ENCODE measurements around the gene FAM110A. TPM values are rescaled to one million over a fixed set of nuclear protein-coding genes. Genes with fewer than 3 reads are reported as not detected.
A peak's percentile ranks its signal among the peaks of the same experiment; 100 is the strongest.

The FAM110A gene
- total and polyA plus RNA-seq, 4 donors = 2.9 to 7.0 (median 3.3) TPM

DNA sequence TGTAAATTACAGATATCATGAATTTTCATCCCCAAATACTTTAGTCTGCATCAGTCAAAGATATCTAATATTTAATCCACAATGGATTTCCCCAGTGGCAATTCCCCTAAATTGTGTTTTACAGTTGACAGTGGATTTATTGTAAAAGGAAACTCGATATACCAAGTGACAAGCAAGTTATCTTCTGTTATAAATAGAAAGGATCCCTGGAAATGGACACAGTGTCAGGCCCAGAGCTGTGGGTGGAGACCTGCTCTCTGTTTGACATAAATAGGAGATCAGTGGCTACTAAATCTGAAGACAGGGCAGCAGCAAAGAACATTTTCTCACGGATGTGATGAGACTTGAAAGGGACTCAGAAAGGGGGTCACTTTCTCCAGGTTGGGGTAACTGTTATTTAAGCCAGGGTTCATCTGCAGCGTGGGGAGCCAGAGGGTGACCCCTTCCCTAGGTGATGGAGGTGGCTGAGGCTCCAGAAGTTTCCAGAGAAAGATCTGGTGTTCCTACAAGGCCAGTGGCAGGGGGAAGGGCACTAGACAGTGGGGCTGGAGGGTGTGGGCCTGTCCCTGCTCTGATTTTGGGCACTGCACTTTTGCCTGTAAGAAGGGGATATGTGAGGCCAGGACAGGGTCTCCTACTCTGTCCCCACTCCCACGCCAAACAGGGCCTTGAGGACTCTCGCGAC, 12.3 kb upstream of the FAM110A start:
- ATAC-seq (ENCODE audit: low FRiP score) = no peak
- Histone ChIP-seq H3K27ac (ENCODE audit: low read depth in 1 of 2, low read length in 2 of 2) (no peak overlapping the region), H3K36me3 (ENCODE audit: control insufficient read depth in 1 of 2, insufficient read depth in 2 of 2, low read length in 1 of 2) (no peaks in the 10 kb centered on the region), H3K4me1 (ENCODE audit: control insufficient read depth in 1 of 2, insufficient read depth in 2 of 2, low read length in 2 of 2) (no peaks in the 10 kb centered on the region), H3K4me3 (ENCODE audit: low read length in 2 of 2) (no peak overlapping the region), H3K27me3 (ENCODE audit: control insufficient read depth in 1 of 2, insufficient read depth in 2 of 2, low read length in 1 of 2) (no peaks in the 10 kb centered on the region), H3K9me3 (ENCODE audit: control insufficient read depth, low read length) (no peaks in the 10 kb centered on the region)
- no peak for DNase-seq
- 56 to 66% methylated on average over 6 of the region's 6 CpGs for WGBS, 2 donors
- intact Hi-C loops (cut with DNase I) = loop anchor here in 1 of 2 donors (10.0 kb wide), 1 partner anchor 166 kb away; the partner anchor contains the start of gene SRXN1

DNA sequence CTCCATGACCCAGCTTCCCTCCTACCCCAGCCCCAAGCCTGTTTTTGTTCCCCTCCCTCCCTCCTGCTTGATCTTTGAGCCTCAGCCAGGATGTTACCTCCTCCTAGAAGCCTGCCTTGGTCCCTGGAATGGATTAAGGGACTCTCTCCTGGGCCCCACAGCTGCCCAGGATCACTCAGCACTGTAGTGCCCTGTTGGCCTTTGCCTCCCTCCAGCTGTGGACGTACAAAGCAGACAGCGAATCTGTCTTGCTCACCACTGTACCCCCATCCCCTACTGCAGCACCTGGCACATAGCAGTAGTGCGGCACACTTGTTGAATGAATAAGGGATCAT, 11.8 kb upstream of the FAM110A start:
- no peak for DNase-seq
- Histone ChIP-seq H3K27ac (ENCODE audit: low read depth in 1 of 2, low read length in 2 of 2) (no peak overlapping the region), H3K9me3 (ENCODE audit: control insufficient read depth, low read length) (no peaks in the 10 kb centered on the region), H3K4me3 (ENCODE audit: low read length in 2 of 2) (no peak overlapping the region), H3K36me3 (ENCODE audit: control insufficient read depth in 1 of 2, insufficient read depth in 2 of 2, low read length in 1 of 2) (no peaks in the 10 kb centered on the region), H3K4me1 (ENCODE audit: control insufficient read depth in 1 of 2, insufficient read depth in 2 of 2, low read length in 2 of 2) (no peaks in the 10 kb centered on the region), H3K27me3 (ENCODE audit: control insufficient read depth in 1 of 2, insufficient read depth in 2 of 2, low read length in 1 of 2) (no peaks in the 10 kb centered on the region)
- intact Hi-C loops (cut with DNase I) = loop anchor here in 1 of 2 donors (10.0 kb wide), 1 partner anchor 167 kb away; the partner anchor contains the start of gene SRXN1
- no peak for ATAC-seq (ENCODE audit: low FRiP score)
- 85 to 88% methylated on average over 3 of the region's 3 CpGs for WGBS, 2 donors

DNA sequence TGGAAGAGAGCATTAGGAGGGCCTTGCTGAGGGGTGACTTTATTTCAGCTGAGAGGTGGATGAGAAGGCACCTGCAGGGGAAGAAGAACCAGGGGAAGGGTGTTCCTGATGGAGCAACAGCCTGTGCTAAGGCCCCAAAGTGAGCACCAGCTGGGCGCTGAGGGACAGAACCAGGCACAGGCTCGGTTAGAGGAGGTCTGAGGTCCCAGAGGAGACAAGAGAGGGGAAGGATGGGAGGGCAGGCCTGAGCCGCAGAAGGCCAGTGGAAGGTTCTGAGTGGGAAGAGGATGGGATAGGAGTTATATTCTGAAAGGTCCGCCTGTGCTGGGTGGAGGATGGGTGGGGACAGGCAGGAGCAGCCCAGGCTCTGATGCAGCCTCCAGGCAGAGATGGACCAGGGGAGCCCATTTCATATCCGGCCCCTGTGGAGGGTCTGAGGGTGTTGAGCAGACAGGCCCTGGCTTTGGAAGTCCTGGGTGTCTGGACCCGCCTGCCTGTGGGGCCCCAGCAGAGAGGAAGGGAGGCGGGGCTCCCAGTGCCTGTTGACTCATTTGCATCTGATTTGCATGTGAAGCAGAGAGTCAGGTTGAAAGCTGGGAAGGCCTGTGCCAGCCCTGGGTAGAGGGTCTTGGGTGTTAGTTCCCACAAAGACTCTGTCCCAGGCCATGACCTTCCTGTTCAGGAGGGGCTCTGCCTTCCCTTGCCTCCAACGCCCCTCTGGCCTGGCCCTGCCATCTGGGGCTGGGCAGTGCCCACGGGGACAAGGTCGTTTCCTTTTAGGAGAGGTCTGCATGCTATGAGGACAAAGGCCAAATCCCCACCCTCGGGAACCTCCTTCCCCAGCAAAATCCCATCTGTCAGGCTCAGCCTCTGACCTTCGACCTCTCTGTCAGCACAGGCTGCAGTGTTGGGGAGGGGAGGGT, 10.6 kb upstream of the FAM110A start:
- no peaks in the 10 kb centered on the region for H3K9me3 ChIP-seq (ENCODE audit: control insufficient read depth, low read length)
- intact Hi-C loops (cut with DNase I) = loop anchor here in 1 of 2 donors (10.0 kb wide), 1 partner anchor 168 kb away; the partner anchor contains the start of gene SRXN1
- no peaks in the 10 kb centered on the region for H3K4me1 ChIP-seq (ENCODE audit: control insufficient read depth in 1 of 2, insufficient read depth in 2 of 2, low read length in 2 of 2)
- no peaks in the 10 kb centered on the region for H3K36me3 ChIP-seq (ENCODE audit: control insufficient read depth in 1 of 2, insufficient read depth in 2 of 2, low read length in 1 of 2)
- ATAC-seq (ENCODE audit: low FRiP score) (no peak), DNase-seq (no peak)
- H3K4me3 ChIP-seq (ENCODE audit: low read length in 2 of 2) = no peak overlapping the region
- no peaks in the 10 kb centered on the region for H3K27me3 ChIP-seq (ENCODE audit: control insufficient read depth in 1 of 2, insufficient read depth in 2 of 2, low read length in 1 of 2)
- WGBS, 2 donors = 77 to 84% methylated on average over 12 of the region's 12 CpGs
- no peak overlapping the region for H3K27ac ChIP-seq (ENCODE audit: low read depth in 1 of 2, low read length in 2 of 2)

GRCh38 chr20:823574-823902, 10.0 kb upstream of the FAM110A start:
- no peaks in the 10 kb centered on the region for H3K27me3 ChIP-seq (ENCODE audit: control insufficient read depth in 1 of 2, insufficient read depth in 2 of 2, low read length in 1 of 2)
- DNase-seq (no peak), ATAC-seq (ENCODE audit: low FRiP score) (no peak)
- intact Hi-C loops (cut with DNase I) = loop anchor here in 1 of 2 donors (10.0 kb wide), 1 partner anchor 169 kb away; the partner anchor contains the start of gene SRXN1
- no peaks in the 10 kb centered on the region for H3K36me3 ChIP-seq (ENCODE audit: control insufficient read depth in 1 of 2, insufficient read depth in 2 of 2, low read length in 1 of 2)
- no peaks in the 10 kb centered on the region for H3K9me3 ChIP-seq (ENCODE audit: control insufficient read depth, low read length)
- H3K27ac ChIP-seq (ENCODE audit: low read depth in 1 of 2, low read length in 2 of 2) = no peak overlapping the region
- no peak overlapping the region for H3K4me3 ChIP-seq (ENCODE audit: low read length in 2 of 2)
- no peaks in the 10 kb centered on the region for H3K4me1 ChIP-seq (ENCODE audit: control insufficient read depth in 1 of 2, insufficient read depth in 2 of 2, low read length in 2 of 2)
- WGBS, 2 donors = 74 to 80% methylated on average over 4 of the region's 4 CpGs

DNA sequence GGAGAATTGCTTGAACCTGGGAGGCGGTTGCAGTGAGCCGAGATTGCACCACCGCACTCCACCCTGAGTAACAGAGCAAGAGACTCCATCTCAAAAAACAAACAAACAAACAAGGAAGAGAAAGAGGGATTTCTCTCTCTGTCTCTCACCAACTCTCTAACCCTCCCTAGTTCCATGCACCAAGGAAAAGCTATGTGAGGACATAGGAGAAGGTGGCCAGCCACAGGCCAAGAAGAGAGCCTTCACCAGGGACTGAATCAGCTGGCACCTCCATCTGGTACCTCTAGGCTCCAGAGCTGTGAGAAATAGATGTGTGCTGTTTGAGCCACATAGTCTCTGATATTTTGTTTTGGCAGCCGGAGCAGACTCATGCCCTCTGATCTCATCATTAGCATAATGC, 9.0 kb upstream of the FAM110A start:
- Histone ChIP-seq H3K4me3 (ENCODE audit: low read length in 2 of 2) (no peak overlapping the region), H3K36me3 (ENCODE audit: control insufficient read depth in 1 of 2, insufficient read depth in 2 of 2, low read length in 1 of 2) (no peaks in the 10 kb centered on the region), H3K27ac (ENCODE audit: low read depth in 1 of 2, low read length in 2 of 2) (no peak overlapping the region), H3K4me1 (ENCODE audit: control insufficient read depth in 1 of 2, insufficient read depth in 2 of 2, low read length in 2 of 2) (no peaks in the 10 kb centered on the region), H3K27me3 (ENCODE audit: control insufficient read depth in 1 of 2, insufficient read depth in 2 of 2, low read length in 1 of 2) (no peaks in the 10 kb centered on the region), H3K9me3 (ENCODE audit: control insufficient read depth, low read length) (no peaks in the 10 kb centered on the region)
- intact Hi-C loops (cut with DNase I) = loop anchor here in 1 of 2 donors (10.0 kb wide), 1 partner anchor 170 kb away; the partner anchor contains the start of gene SRXN1
- ATAC-seq (ENCODE audit: low FRiP score) (no peak), DNase-seq (no peak)
- WGBS, 2 donors = 85 to 94% methylated on average over 4 of the region's 4 CpGs

GRCh38 chr20:824916-825315, 8.6 kb upstream of the FAM110A start:
- H3K4me1 ChIP-seq (ENCODE audit: control insufficient read depth in 1 of 2, insufficient read depth in 2 of 2, low read length in 2 of 2) = no peaks in the 10 kb centered on the region
- DNase-seq = no peak
- H3K9me3 ChIP-seq (ENCODE audit: control insufficient read depth, low read length) = no peaks in the 10 kb centered on the region
- H3K27ac ChIP-seq (ENCODE audit: low read depth in 1 of 2, low read length in 2 of 2) = no peak overlapping the region
- WGBS, 2 donors = 71 to 73% methylated on average over 4 of the region's 4 CpGs
- no peaks in the 10 kb centered on the region for H3K36me3 ChIP-seq (ENCODE audit: control insufficient read depth in 1 of 2, insufficient read depth in 2 of 2, low read length in 1 of 2)
- intact Hi-C loops (cut with DNase I) = loop anchor here in 1 of 2 donors (10.0 kb wide), 1 partner anchor 170 kb away; the partner anchor contains the start of gene SRXN1
- no peak overlapping the region for H3K4me3 ChIP-seq (ENCODE audit: low read length in 2 of 2)
- no peak for ATAC-seq (ENCODE audit: low FRiP score)
- H3K27me3 ChIP-seq (ENCODE audit: control insufficient read depth in 1 of 2, insufficient read depth in 2 of 2, low read length in 1 of 2) = no peaks in the 10 kb centered on the region

DNA sequence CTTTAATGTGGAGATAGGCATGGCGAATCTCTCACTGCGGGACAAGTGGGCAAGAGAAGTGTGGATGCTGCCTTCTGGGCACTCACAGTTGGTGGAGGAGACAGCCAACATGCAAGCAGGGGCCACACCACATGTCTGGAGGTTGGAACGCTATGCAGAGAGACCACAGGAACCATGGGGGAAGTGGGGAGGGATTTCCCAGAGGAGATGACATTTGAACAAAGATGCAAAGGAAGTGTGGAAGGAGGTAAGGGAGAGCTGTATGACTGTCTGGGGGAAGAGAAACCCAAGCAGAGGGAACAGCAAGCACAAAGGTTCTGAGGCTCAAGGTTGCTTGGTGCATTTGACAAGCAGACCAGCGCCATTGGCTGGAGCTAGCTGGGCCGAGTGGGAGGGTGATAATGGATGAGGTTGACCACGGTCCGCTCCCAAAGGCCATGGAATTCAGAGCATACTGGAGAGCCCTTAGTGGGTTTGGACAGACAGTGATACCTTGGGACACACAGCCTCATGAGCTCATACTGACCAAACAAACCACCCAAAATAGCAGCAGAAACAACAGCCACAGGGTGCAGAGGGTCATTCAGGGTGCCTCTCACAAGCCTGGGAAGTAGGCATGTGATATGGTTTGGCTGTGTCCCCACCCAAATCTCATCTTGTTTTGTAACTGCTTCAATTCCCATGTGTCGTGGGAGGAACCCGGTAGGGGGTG, 7.6 kb upstream of the FAM110A start:
- WGBS, 2 donors = 65 to 82% methylated on average over 9 of the region's 9 CpGs
- intact Hi-C loops (cut with DNase I) = loop anchor here in 1 of 2 donors (10.0 kb wide), 1 partner anchor 171 kb away; the partner anchor contains the start of gene SRXN1
- Histone ChIP-seq H3K36me3 (ENCODE audit: control insufficient read depth in 1 of 2, insufficient read depth in 2 of 2, low read length in 1 of 2) (no peaks in the 10 kb centered on the region), H3K4me1 (ENCODE audit: control insufficient read depth in 1 of 2, insufficient read depth in 2 of 2, low read length in 2 of 2) (no peaks in the 10 kb centered on the region), H3K27ac (ENCODE audit: low read depth in 1 of 2, low read length in 2 of 2) (no peak overlapping the region), H3K9me3 (ENCODE audit: control insufficient read depth, low read length) (no peaks in the 10 kb centered on the region), H3K27me3 (ENCODE audit: control insufficient read depth in 1 of 2, insufficient read depth in 2 of 2, low read length in 1 of 2) (no peaks in the 10 kb centered on the region), H3K4me3 (ENCODE audit: low read length in 2 of 2) (no peak overlapping the region)
- ATAC-seq (ENCODE audit: low FRiP score) (peak; percentile 35), DNase-seq (no peak)

GRCh38 chr20:826695-827323, 6.7 kb upstream of the FAM110A start:
- Histone ChIP-seq H3K27ac (ENCODE audit: low read depth in 1 of 2, low read length in 2 of 2) (no peak overlapping the region), H3K36me3 (ENCODE audit: control insufficient read depth in 1 of 2, insufficient read depth in 2 of 2, low read length in 1 of 2) (no peaks in the 10 kb centered on the region), H3K9me3 (ENCODE audit: control insufficient read depth, low read length) (no peaks in the 10 kb centered on the region), H3K4me3 (ENCODE audit: low read length in 2 of 2) (no peak overlapping the region), H3K27me3 (ENCODE audit: control insufficient read depth in 1 of 2, insufficient read depth in 2 of 2, low read length in 1 of 2) (no peaks in the 10 kb centered on the region), H3K4me1 (ENCODE audit: control insufficient read depth in 1 of 2, insufficient read depth in 2 of 2, low read length in 2 of 2) (no peaks in the 10 kb centered on the region)
- DNase-seq = no peak
- WGBS, 2 donors = 87 to 90% methylated on average over 7 of the region's 7 CpGs
- intact Hi-C loops (cut with DNase I) = loop anchor here in 1 of 2 donors (10.0 kb wide), 1 partner anchor 172 kb away; the partner anchor contains the start of gene SRXN1
- no peak for ATAC-seq (ENCODE audit: low FRiP score)
